HUDEP-2 (cell line): Measurements from ENCODE around the gene SULT1A2.
"Not testable (repeated sequence)": the region's sequence is repeated elsewhere in the genome, so short reads cannot be mapped to it uniquely, and the experiment has no call there.

ENCODE experiments used
- DNase-seq, 76 experiments: peaks; one replicate each; lab custom pipeline; 2025; ENCODE audit not compliant: unreplicated experiment in 76 of 76; lab: John Stamatoyannopoulos, UW

SULT1A2 gene

DNA sequence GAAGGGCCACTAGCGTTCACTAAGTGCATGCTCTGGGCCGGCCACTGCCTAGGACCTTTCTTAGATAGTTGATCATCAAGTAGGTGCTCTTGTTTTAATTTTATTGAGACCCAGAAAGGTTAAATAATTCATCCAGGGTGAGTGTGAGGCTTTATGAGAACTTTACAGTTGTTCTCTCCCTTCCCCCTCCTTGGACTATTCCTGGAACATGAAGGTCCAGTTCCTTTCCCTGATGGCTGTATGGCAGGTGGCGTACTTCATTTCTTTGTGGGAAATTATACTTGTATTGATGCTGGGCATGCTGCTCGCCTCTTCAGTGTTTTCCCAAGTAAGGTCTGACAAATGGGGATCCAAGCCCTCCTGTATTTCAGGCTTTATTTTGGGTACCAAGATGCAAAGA, 34.7 kb downstream of the SULT1A2 start:
- no peak for DNase-seq

- DNase-seq = no peak
These were observed 35.2 kb downstream of the SULT1A2 start for GRCh38 chr16:28561557-28562187.

DNA sequence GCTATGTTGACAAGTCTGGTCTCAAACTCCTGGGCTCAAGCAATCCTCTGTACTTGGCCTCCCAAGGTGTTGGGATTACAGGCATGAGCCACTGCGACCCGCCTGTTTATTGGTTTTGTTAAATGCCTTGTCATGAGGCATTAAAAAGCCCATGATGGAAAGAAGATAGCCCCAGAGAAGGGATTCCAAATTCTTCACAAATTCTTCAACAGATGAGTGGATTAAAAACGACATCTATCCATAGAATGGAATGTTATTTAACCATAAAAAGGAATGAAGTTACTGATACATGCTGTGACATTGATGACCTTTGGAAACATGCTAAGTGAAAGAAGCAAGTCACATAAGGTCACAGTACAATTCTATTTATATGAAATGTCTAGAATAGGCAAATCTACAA, 38.4 kb downstream of the SULT1A2 start:
- no peak for DNase-seq

GRCh38 chr16:28556914-28557320, 39.9 kb downstream of the SULT1A2 start:
- DNase-seq = no peak

GRCh38 chr16:28555561-28555960, 41.3 kb downstream of the SULT1A2 start:
- no peak for DNase-seq

- DNase-seq = peak in 1 of 76 experiments; percentile 7
These were observed 42.0 kb downstream of the SULT1A2 start for GRCh38 chr16:28554634-28555423.

DNA sequence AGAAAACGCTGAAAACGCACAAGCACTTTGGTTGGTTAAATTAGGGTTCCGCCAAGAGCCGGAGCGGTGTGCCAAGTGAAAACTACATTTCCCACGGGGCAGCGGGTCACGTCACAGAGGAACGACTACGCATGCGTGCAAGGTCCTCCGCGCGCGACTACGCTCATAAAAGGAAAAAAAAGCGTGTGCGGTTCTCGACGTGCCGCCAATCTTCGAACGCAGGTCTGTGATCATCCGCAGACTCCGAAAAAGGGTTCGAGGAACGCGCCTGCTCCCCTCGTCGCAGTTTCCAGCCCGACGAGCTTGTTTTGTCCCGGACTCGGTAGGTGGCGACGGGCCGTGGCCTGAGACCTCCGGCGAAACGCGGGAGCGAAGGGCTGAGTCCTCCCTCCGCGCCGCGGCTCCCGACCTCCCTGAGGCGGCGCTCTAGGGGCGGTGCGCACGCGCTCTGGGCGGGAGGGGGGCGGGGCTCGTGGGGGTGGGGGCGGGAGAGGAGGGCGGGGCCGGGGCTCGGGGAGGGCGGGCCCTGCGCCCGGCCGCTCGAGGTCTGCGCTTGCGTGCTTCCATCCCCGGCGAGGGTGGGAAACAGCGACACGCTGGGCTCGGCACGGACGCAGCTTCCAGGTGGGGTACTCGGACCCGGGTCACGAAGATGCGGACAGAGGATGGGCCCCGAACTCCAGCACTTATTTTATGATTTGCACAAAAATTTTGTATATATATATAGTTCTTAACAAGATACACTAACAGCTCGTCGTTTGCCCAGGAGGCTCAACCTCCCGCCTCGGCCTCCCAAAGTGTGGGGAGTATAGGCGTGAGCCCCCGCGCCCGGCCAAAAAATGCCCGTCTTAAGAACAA, 42.8 kb downstream of the SULT1A2 start, which contains the start of gene SGF29:
Gene SGF29, plus strand, starts transcription at position 145 of the 858 bp plus-strand sequence. CDS start 27,150 bp downstream, outside the sequence.
- peak in 75 of 76 experiments; percentile 30 to 94 (median 82) for DNase-seq

- peak in 1 of 76 experiments; percentile 6 for DNase-seq
These were observed 47.5 kb downstream of the SULT1A2 start for GRCh38 chr16:28549301-28549899.

- no peak for DNase-seq
These were observed 48.5 kb downstream of the SULT1A2 start for GRCh38 chr16:28548306-28548802.

GRCh38 chr16:28546626-28547025, 50.2 kb downstream of the SULT1A2 start:
- DNase-seq = no peak

DNA sequence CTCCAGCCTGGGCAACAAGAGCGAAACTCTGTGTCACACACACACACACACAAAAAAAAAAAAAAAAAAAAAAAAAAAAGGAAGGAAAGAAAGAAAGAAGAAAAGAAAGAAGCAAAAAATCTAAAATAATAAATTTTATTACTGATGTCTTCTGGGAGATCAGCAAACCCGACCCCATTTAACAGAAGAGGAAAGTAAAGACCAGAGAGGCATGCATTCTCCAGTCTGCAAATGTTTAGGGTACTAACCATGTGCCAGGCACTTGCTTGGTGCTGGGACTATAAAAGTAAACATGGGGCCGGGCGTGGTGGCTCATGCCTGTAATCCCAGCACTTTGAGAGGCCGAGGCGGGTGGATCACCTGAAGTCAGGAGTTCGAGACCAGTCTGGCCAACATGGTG, 50.9 kb downstream of the SULT1A2 start:
- DNase-seq = not testable (repeated sequence)

DNA sequence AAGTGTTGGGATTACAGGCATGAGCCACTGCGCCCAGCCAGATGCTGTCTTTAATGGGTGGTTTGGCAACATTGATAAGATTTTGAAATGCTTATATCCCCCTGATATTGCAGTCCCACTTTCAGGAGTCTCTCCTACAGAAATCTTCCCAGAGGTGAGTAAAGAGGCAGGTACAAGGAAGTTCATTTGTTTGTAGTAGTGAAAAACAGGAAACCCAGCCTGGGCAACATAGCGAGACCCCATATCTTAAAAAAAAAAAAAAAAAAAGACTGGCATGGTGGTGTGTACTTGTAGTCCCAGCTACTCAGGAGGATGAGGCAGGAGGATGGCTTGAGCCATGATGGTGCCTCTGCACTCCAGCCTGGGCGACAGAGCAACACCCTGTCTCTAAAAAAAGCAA, 51.9 kb downstream of the SULT1A2 start:
- DNase-seq = no peak

DNA sequence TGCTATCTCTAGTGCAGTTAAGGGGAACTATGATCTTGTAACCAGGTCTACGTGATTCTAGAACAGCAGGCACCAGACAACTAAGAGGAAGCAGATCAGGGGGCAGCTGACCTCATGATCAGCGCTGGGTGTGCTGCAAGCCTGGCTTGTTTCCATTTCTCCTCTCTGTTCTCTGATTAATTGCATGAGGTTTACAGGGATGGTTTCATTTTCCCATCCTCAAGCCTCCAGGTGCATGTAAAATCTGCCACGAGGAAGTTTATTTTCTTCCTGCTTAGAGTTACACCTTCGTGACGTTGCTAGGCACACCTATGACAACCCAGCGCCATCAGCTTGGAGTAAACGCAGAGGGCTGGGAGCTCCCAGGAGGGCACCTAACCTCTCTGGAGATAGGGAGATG, 53.8 kb downstream of the SULT1A2 start:
- DNase-seq = no peak

DNA sequence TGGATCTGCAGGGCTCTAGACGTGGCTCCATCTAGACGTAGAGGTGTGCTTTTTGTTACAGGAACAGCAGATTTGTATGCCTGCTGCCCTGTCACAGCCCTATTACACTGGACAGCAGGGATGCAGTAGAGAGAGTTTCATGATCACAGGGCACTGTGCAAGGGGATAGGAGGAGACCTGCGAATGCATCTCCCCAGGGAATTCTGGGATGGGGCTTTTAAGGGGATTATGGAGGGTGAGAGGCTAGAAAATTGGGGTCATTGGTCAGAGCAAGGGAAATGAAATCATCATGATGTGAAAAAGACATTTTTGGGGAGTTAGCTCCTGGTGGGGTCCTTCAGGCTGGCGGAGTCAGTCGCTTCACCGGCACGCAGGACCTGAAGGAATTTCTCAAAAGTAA, 54.2 kb downstream of the SULT1A2 start:
- DNase-seq = no peak
